ENCODE measurements around the gene A4GALT. TPM values are rescaled to one million over a fixed set of nuclear protein-coding genes. Genes with fewer than 3 reads are reported as not detected.
"Not testable (repeated sequence)": the region's sequence is repeated elsewhere in the genome, so short reads cannot be mapped to it uniquely, and the experiment has no call there.

A4GALT gene
- total and polyA plus RNA-seq, 2 donors (not counting 3 experiments of a cell fraction or from before 2014, with no cell fraction given) = 5.4 to 20.7 TPM

DNA sequence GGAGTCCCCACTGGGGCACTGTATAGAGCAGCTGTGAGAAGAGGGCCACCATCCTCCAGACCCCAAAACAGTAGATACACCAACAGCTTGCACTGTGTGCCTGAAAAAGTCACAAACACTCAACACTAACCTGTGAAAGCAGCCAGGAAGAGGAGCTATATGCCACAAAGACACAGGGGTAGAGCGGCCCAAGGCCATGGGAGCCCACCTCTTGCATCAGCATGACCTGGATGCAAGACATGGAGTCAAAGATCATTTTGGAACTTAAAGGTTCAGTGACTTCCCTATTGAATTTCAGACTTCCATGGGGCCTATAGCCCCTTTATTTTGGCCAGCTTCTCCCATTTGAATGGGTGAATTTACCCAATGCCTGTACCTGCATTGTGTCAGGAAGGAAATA lies 41.8 kb downstream of the A4GALT start:
- Histone ChIP-seq H3K9me3 (replicated peaks; ENCODE audit: control insufficient read depth, insufficient read depth, low read length) (no peaks in the 10 kb centered on the region), H3K27me3 (ENCODE audit: control insufficient read depth in 2 of 2, insufficient read depth in 2 of 2, low read length in 2 of 2) (no peaks in the 10 kb centered on the region), H3K4me3 (replicated peaks in 1 of 3; ENCODE audit: insufficient read depth in 1 of 3, low read depth in 1 of 3, low read length in 3 of 3) (no peak overlapping the region), H4K20me1 (replicated peaks; ENCODE audit: control insufficient read depth, extremely low read depth, insufficient read depth, low read length) (no peaks in the 10 kb centered on the region), H3K9ac (replicated peaks; ENCODE audit: extremely low read depth, insufficient read depth, low read length) (no peak overlapping the region), H2AFZ (ENCODE audit: low read depth, low read length) (no peak overlapping the region), H3K9me1 (replicated peaks; ENCODE audit: control insufficient read depth, extremely low read depth, insufficient read depth, low read length) (no peaks in the 10 kb centered on the region), H3K36me3 (ENCODE audit: control insufficient read depth in 2 of 2, extremely low read depth in 1 of 2, insufficient read depth in 2 of 2, low read length in 2 of 2) (no peaks in the 10 kb centered on the region), H3K4me2 (ENCODE audit: insufficient read depth, low read length) (no peak overlapping the region), H3K79me2 (ENCODE audit: control insufficient read depth, insufficient read depth, low read length) (no peaks in the 10 kb centered on the region), H3K4me1 (ENCODE audit: control insufficient read depth, extremely low read depth, insufficient read depth, low read length) (peaks cover 27% of the 10 kb centered on the region), H3K27ac (ENCODE audit: insufficient read depth, low read depth, low read length) (no peak overlapping the region)
- DNase-seq (ENCODE audit: low read depth, low spot score) (no peak), FAIRE-seq (no peak)
- BruUV-seq (replicated peaks) = no TSS peak
- ChIA-PET POLR2A (no interaction called here), CTCF (no interaction called here)
- intact Hi-C loops (cut with micrococcal nuclease) = no loop called here
- TF ChIP-seq POLR2AphosphoS5 (IDR thresholded peaks at IDR 0.05; ENCODE audit: insufficient read depth, low read depth, low read length) (no peak), EZH2 (IDR thresholded peaks at IDR 0.05; ENCODE audit: borderline replicate concordance, low read depth, low read length, severe bottlenecking) (no peak), FOS (IDR thresholded peaks at IDR 0.05; ENCODE audit: borderline replicate concordance, insufficient read depth, low read length) (no peak)
- TF ChIP-seq, protein P1, sequence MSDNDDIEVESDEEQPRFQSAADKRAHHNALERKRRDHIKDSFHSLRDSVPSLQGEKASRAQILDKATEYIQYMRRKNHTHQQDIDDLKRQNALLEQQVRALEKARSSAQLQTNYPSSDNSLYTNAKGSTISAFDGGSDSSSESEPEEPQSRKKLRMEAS (IDR thresholded peaks at IDR 0.05; ENCODE audit: insufficient read depth, insufficient read length) = no peak
- dilution Hi-C loops (cut with MboI; ENCODE audit: extremely low pct_ligation_motif_present, low sequenced_read_pairs) = no loop called here

DNA sequence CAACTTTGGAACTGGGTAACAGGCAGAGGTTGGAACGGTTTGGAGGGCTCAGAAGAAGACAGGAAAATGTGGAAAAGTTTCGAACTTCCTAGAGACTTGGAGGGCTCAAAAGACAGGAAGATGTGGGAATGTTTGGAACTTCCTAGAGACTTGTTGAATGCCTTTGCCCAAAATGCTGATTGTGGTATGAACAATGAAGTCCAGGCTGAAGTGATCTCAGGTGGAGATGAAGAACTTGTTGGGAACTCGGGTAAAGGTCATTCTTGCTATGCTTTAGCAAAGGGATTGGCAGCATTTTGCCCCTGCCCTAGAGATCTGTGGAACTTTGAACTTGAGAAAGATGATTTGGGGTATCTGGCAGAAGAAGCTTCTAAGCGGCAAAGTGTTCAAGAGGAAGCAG lies 42.7 kb downstream of the A4GALT start:
- H3K9me3 ChIP-seq (replicated peaks; ENCODE audit: control insufficient read depth, insufficient read depth, low read length); H4K20me1 ChIP-seq (replicated peaks; ENCODE audit: control insufficient read depth, extremely low read depth, insufficient read depth, low read length); H2AFZ ChIP-seq (ENCODE audit: low read depth, low read length); H3K4me3 ChIP-seq (replicated peaks in 1 of 3; ENCODE audit: insufficient read depth in 1 of 3, low read depth in 1 of 3, low read length in 3 of 3); H3K4me2 ChIP-seq (ENCODE audit: insufficient read depth, low read length); H3K79me2 ChIP-seq (ENCODE audit: control insufficient read depth, insufficient read depth, low read length); H3K9me1 ChIP-seq (replicated peaks; ENCODE audit: control insufficient read depth, extremely low read depth, insufficient read depth, low read length); intact Hi-C loops (cut with micrococcal nuclease); H3K27me3 ChIP-seq (ENCODE audit: control insufficient read depth in 2 of 2, insufficient read depth in 2 of 2, low read length in 2 of 2); BruUV-seq (replicated peaks); dilution Hi-C loops (cut with MboI; ENCODE audit: extremely low pct_ligation_motif_present, low sequenced_read_pairs); H3K9ac ChIP-seq (replicated peaks; ENCODE audit: extremely low read depth, insufficient read depth, low read length); H3K36me3 ChIP-seq (ENCODE audit: control insufficient read depth in 2 of 2, extremely low read depth in 1 of 2, insufficient read depth in 2 of 2, low read length in 2 of 2); POLR2A ChIA-PET: not testable (repeated sequence)
- FAIRE-seq = peak; percentile 26
- H3K27ac ChIP-seq (ENCODE audit: insufficient read depth, low read depth, low read length) = peak overlapping the region; percentile 31
- peak; percentile 31 for DNase-seq (ENCODE audit: low read depth, low spot score)
- CTCF ChIA-PET = interaction anchor here (0.7 kb wide), 1 partner anchor 50 kb away, joined by 4 read pairs; no protein-coding TSS in a partner anchor
- H3K4me1 ChIP-seq (ENCODE audit: control insufficient read depth, extremely low read depth, insufficient read depth, low read length) = peaks cover 27% of the 10 kb centered on the region
